Naive thymus-derived CD8-positive, alpha-beta T cell (primary cell): ENCODE measurements around the gene FAM180B. TPM values are rescaled to one million over a fixed set of nuclear protein-coding genes. Genes with fewer than 3 reads are reported as not detected.
"Not testable (repeated sequence)": the region's sequence is repeated elsewhere in the genome, so short reads cannot be mapped to it uniquely, and the experiment has no call there.

Experiments used
- ATAC-seq, 2 donors: fragments of 150-1000 bp; cut with Tn5 transposase in 1 of 2; sonication (Bioruptor Pico), chemical (Tn5 transposase) in 1 of 2; 1 replicate in 1 of 2; 2 replicates in 1 of 2; pipeline ENCODE4 v1.10.0; 2021; ENCODE audit warnings: mild to moderate bottlenecking in 2 of 2, moderate library complexity in 2 of 2
- POLR2A ChIA-PET: fragments of 350-600 bp; sonication (Branson Sonifier 250); formaldehyde crosslinking; loops from one replicate; lab custom pipeline; 2021; ENCODE audit warnings: antibody characterized with exemption; lab: Charles Lee
- DNase-seq, 10 donors: peaks; one replicate each; pipeline versions ENCODE4 v3.0.0 to v3.0.0-alpha.2; 2020 to 2022
- H3K27ac Mint-ChIP-seq, 10 donors: one replicate each; pipeline ENCODE4 v1.8.0; 2020 to 2022; ENCODE audit warnings: mild to moderate bottlenecking in 10 of 10, mixed read lengths in 10 of 10, moderate library complexity in 4 of 10, inconsistent platforms in 1 of 10
- H3K27me3 Mint-ChIP-seq, 5 donors: one replicate each; pipeline ENCODE4 v1.8.0; 2021 to 2022; ENCODE audit warnings: mixed read lengths in 5 of 5
- H3K36me3 Mint-ChIP-seq, 3 donors: one replicate each; pipeline ENCODE4 v1.8.0; 2020 to 2022; ENCODE audit warnings: mixed read lengths in 3 of 3, mild to moderate bottlenecking in 2 of 3, inconsistent platforms in 1 of 3
- H3K4me1 Mint-ChIP-seq, 4 donors: one replicate each; pipeline ENCODE4 v1.8.0; 2021 to 2022; ENCODE audit warnings: mixed read lengths in 4 of 4
- H3K4me3 Mint-ChIP-seq, 10 donors: one replicate each; pipeline ENCODE4 v1.8.0; 2020 to 2022; ENCODE audit warnings: mild to moderate bottlenecking in 10 of 10, mixed read lengths in 10 of 10, moderate library complexity in 6 of 10, inconsistent platforms in 1 of 10
- H3K9me3 Mint-ChIP-seq, 9 donors: one replicate each; pipeline ENCODE4 v1.8.0; 2020 to 2022; ENCODE audit warnings: mixed read lengths in 9 of 9, mild to moderate bottlenecking in 3 of 9, inconsistent platforms in 1 of 9, moderate library complexity in 1 of 9
- polyA plus RNA-seq, 3 donors: library from polyadenylated mRNA; unstranded; fragments of 300-500 nt; fragmentation: Illumina TruSeq; gene quantifications; one replicate each; pipeline ENCODE4 v1.2.3, GENCODE V29; 2021
- total RNA-seq, 8 experiments: library from RNA in 2 of 8; stranded (reverse) in 2 of 8; gene quantifications; one replicate each; pipeline ENCODE4 v1.2.3 and lab custom pipeline; 2021 to 2026

FAM180B gene
- total and polyA plus RNA-seq, 5 experiments from 2014 or later = 0.26 TPM; not detected in 4

DNA sequence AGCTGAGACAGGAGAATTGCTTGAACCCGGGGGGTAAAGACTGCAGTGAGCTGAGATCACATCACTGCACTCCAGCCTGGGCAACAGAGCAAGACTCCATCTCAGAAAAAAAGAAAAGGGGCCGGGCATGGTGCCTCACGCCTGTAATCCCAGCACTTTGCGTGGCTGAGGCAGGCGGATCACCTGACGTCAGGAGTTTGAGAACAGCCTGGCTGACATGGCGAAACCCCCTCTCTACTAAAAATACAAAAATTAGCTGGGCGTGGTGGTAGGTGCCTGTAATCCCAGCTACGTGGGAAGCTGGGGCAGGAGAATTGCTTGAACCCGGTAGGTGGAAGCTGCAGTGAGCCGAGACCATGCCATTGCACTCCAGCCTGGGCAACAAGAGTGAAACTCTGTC, 49.9 kb downstream of the FAM180B start:
- DNase-seq, H3K9me3 Mint-ChIP-seq, H3K27ac Mint-ChIP-seq, POLR2A ChIA-PET, H3K27me3 Mint-ChIP-seq, ATAC-seq, H3K4me3 Mint-ChIP-seq: not testable (repeated sequence)
- Mint-ChIP-seq H3K4me1 (peaks cover 4 to 18% (median 13%) of the 10 kb centered on the region in 4 donors), H3K36me3 (peaks cover 0 to 74% (median 22%) of the 10 kb centered on the region in 3 donors)

Other genes starting within 250 kb of the FAM180B start
- gene MYBPC3, start 234.0 kb upstream of the FAM180B start, total RNA-seq = under 1 TPM in 1 of 2 experiments, not detected in 1; 0.16 TPM
- gene MYBPC3, start 234.0 kb upstream of the FAM180B start, polyA plus RNA-seq = not detected
- 1 to 10 TPM; 3.4 to 4.7 TPM for gene SPI1, start 208.1 kb upstream of the FAM180B start, total RNA-seq
- gene SPI1, start 208.1 kb upstream of the FAM180B start, polyA plus RNA-seq = not detected
- gene SLC39A13, start 178.1 kb upstream of the FAM180B start, total RNA-seq = 10 to 100 TPM; 63.2 to 63.9 TPM
- gene SLC39A13, start 178.1 kb upstream of the FAM180B start, polyA plus RNA-seq = 10 to 100 TPM; 23.8 to 41.9 (median 24.4) TPM
- gene PSMC3, start 160.2 kb upstream of the FAM180B start, total RNA-seq = 10 to 100 TPM; 58.4 to 60.0 TPM
- gene PSMC3, start 160.2 kb upstream of the FAM180B start, polyA plus RNA-seq = 100 to 1,000 TPM in 1 of 3 donors, 10 to 100 TPM in 2; 91.5 to 106 (median 94.0) TPM
- gene RAPSN, start 137.5 kb upstream of the FAM180B start, total RNA-seq = 1 to 10 TPM; 1.3 to 1.5 TPM
- gene RAPSN, start 137.5 kb upstream of the FAM180B start, polyA plus RNA-seq = not detected
- gene CELF1, start 33.5 kb upstream of the FAM180B start, total RNA-seq = 100 to 1,000 TPM; 133 to 138 TPM
- gene CELF1, start 33.5 kb upstream of the FAM180B start, polyA plus RNA-seq = 10 to 100 TPM; 45.3 to 79.3 (median 55.3) TPM
- 10 to 100 TPM; 19.1 to 22.2 TPM for gene PTPMT1, start 21.1 kb upstream of the FAM180B start, total RNA-seq
- 10 to 100 TPM; 58.7 to 73.3 (median 71.0) TPM for gene PTPMT1, start 21.1 kb upstream of the FAM180B start, polyA plus RNA-seq
- 10 to 100 TPM; 26.1 to 29.1 TPM for gene KBTBD4, start 7.7 kb upstream of the FAM180B start, total RNA-seq
- 10 to 100 TPM; 44.3 to 45.1 (median 44.3) TPM for gene KBTBD4, start 7.7 kb upstream of the FAM180B start, polyA plus RNA-seq
- 100 to 1,000 TPM; 100 to 106 TPM for gene NDUFS3, start 7.6 kb upstream of the FAM180B start, total RNA-seq
- 100 to 1,000 TPM in 2 of 3 donors, 10 to 100 TPM in 1; 92.0 to 109 (median 101) TPM for gene NDUFS3, start 7.6 kb upstream of the FAM180B start, polyA plus RNA-seq
- gene C1QTNF4, start 7.7 kb downstream of the FAM180B start, total RNA-seq = 1 to 10 TPM in 1 of 2 experiments, under 1 TPM in 1; 0.91 to 1.2 TPM
- gene C1QTNF4, start 7.7 kb downstream of the FAM180B start, polyA plus RNA-seq = under 1 TPM in 1 of 3 donors, not detected in 2; 0.22 TPM
- gene MTCH2, start 55.9 kb downstream of the FAM180B start, total RNA-seq = 10 to 100 TPM; 21.7 to 22.9 TPM
- 10 to 100 TPM; 54.2 to 67.0 (median 62.3) TPM for gene MTCH2, start 55.9 kb downstream of the FAM180B start, polyA plus RNA-seq
- 10 to 100 TPM in 1 of 2 experiments, 1 to 10 TPM in 1; 9.5 to 12.1 TPM for gene AGBL2, start 128.7 kb downstream of the FAM180B start, total RNA-seq
- gene AGBL2, start 128.7 kb downstream of the FAM180B start, polyA plus RNA-seq = 1 to 10 TPM; 1.5 to 2.9 (median 2.1) TPM
- 100 to 1,000 TPM; 304 to 316 TPM for gene FNBP4, start 180.7 kb downstream of the FAM180B start, total RNA-seq
- 10 to 100 TPM; 40.4 to 49.4 (median 43.3) TPM for gene FNBP4, start 180.7 kb downstream of the FAM180B start, polyA plus RNA-seq